Gastrocnemius medialis (tissue), 4 donors: ENCODE results near the gene THBS4.

Source experiments
- CTCF ChIP-seq, 5 experiments: fragments of 450-650 bp in 3 of 5; fragments of 200-600 bp in 2 of 5; sonication (generic) in 2 of 5; IDR thresholded peaks in 4 of 5; conservative IDR thresholded peaks in 1 of 5; 1 replicate in 4 of 5; 2 replicates in 1 of 5; pipeline ENCODE4 v1.5.1; 2016 to 2019; ENCODE audit warnings: antibody characterized with exemption in 5 of 5, mild to moderate bottlenecking in 3 of 5, moderate library complexity in 3 of 5
- POLR2A ChIP-seq, 2 donors: fragments of 450-650 bp; IDR thresholded peaks; one replicate each; pipeline ENCODE4 v1.6.1; 2017; ENCODE audit warnings: antibody characterized with exemption in 2 of 2, mild to moderate bottlenecking in 2 of 2, moderate library complexity in 2 of 2

- TF ChIP-seq POLR2A (IDR thresholded peaks at IDR 0.05) (no peak), CTCF (IDR thresholded peaks at IDR 0.05 in 4 of 5, conservative IDR thresholded peaks at IDR 0.05 in 1 of 5) (no peak)
Observed at GRCh38 chr5:79999722-80000121, 35.4 kb upstream of the THBS4 start.
